Chondrocyte (in vitro differentiated cells): Measurements from ENCODE around the gene ILKAP. TPM values are rescaled to one million over a fixed set of nuclear protein-coding genes. Genes with fewer than 3 reads are reported as not detected.

Experiments
- DNase-seq: peaks from one replicate; pipeline ENCODE4 v3.0.0; 2021; ENCODE audit warnings: mixed read lengths, low spot score
- H3K27ac Mint-ChIP-seq: one replicate; pipeline ENCODE4 v1.8.0; 2021; ENCODE audit warnings: mild to moderate bottlenecking, moderate library complexity, mixed read lengths; ENCODE audit not compliant: unreplicated experiment
- H3K27me3 Mint-ChIP-seq: 2 replicates; pipeline ENCODE4 v1.8.0; 2021; ENCODE audit warnings: low read depth, mixed read lengths
- H3K36me3 Mint-ChIP-seq: 2 replicates; pipeline ENCODE4 v1.8.0; 2021; ENCODE audit warnings: low read depth, mixed read lengths
- H3K4me1 Mint-ChIP-seq: 2 replicates; pipeline ENCODE4 v1.8.0; 2021; ENCODE audit warnings: low read depth, mild to moderate bottlenecking, mixed read lengths
- H3K4me3 Mint-ChIP-seq: one replicate; pipeline ENCODE4 v1.8.0; 2021; ENCODE audit warnings: mild to moderate bottlenecking, moderate library complexity, mixed read lengths; ENCODE audit not compliant: unreplicated experiment
- H3K9me3 Mint-ChIP-seq: 2 replicates; pipeline ENCODE4 v1.8.0; 2021; ENCODE audit warnings: low read depth, mixed read lengths
- total RNA-seq: library from RNA; stranded (reverse); gene quantifications from 3 replicates; pipeline ENCODE4 v1.2.1, GENCODE V29; 2021
- TF ChIP-seq, protein P1 (sequence below): fragments of 200-600 bp; sonication (generic); IDR thresholded peaks from 2 replicates; pipeline ENCODE4 v1.5.0; 2021; ENCODE audit warnings: antibody characterized with exemption, mild to moderate bottlenecking, moderate library complexity

ILKAP gene
- total RNA-seq, 1 donor from 2014 or later = 24.9 TPM

- TF ChIP-seq, protein P1, sequence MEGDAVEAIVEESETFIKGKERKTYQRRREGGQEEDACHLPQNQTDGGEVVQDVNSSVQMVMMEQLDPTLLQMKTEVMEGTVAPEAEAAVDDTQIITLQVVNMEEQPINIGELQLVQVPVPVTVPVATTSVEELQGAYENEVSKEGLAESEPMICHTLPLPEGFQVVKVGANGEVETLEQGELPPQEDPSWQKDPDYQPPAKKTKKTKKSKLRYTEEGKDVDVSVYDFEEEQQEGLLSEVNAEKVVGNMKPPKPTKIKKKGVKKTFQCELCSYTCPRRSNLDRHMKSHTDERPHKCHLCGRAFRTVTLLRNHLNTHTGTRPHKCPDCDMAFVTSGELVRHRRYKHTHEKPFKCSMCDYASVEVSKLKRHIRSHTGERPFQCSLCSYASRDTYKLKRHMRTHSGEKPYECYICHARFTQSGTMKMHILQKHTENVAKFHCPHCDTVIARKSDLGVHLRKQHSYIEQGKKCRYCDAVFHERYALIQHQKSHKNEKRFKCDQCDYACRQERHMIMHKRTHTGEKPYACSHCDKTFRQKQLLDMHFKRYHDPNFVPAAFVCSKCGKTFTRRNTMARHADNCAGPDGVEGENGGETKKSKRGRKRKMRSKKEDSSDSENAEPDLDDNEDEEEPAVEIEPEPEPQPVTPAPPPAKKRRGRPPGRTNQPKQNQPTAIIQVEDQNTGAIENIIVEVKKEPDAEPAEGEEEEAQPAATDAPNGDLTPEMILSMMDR = no peak
- DNase-seq = no peak
- Mint-ChIP-seq H3K9me3 (no peaks in the 10 kb centered on the region), H3K4me1 (peaks cover 20% of the 10 kb centered on the region), H3K36me3 (peaks cover 5% of the 10 kb centered on the region), H3K4me3 (no peak overlapping the region), H3K27me3 (no peaks in the 10 kb centered on the region), H3K27ac (no peak overlapping the region)
Observed at GRCh38 chr2:238228700-238229099, 25.2 kb upstream of the ILKAP start.

DNA sequence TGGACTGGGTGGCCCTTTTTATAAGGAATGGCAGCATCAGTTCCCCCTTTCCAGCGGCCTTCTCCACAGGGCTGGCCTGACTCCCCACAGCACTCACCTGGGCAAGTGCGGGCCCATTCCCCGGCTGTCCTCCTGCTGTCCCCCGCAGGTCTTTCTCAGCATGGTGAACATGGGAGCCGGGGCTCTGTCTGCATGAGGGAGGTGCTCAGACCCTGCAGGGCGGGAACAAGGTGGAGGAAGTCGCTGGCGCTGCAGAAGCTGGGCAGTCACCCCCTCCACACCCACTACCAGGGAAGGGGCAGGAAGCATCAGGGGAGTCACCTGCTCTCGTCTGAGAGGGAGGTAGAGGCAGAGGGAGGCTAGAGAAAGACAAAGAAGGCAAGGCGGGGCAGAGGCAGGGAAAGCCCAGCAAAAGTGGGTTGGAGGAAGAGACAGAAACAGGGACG lies 24.1 kb upstream of the ILKAP start:
- Mint-ChIP-seq H3K27me3 (no peaks in the 10 kb centered on the region), H3K36me3 (peaks cover 5% of the 10 kb centered on the region), H3K4me1 (peaks cover 20% of the 10 kb centered on the region), H3K9me3 (no peaks in the 10 kb centered on the region), H3K27ac (no peak overlapping the region), H3K4me3 (no peak overlapping the region)
- DNase-seq = peak; percentile 71
- TF ChIP-seq, protein P1 = no peak

- Mint-ChIP-seq H3K27me3 (no peaks in the 10 kb centered on the region), H3K4me3 (no peak overlapping the region), H3K36me3 (peaks cover 5% of the 10 kb centered on the region), H3K27ac (no peak overlapping the region), H3K9me3 (no peaks in the 10 kb centered on the region), H3K4me1 (peaks cover 19% of the 10 kb centered on the region)
- TF ChIP-seq, protein P1 = no peak
- no peak for DNase-seq
Observed at GRCh38 chr2:238226698-238227586, 23.4 kb upstream of the ILKAP start.

GRCh38 chr2:238225911-238226697 lies 22.6 kb upstream of the ILKAP start:
- peaks cover 12% of the 10 kb centered on the region for H3K4me1 Mint-ChIP-seq
- H3K9me3 Mint-ChIP-seq = no peaks in the 10 kb centered on the region
- no peak overlapping the region for H3K27ac Mint-ChIP-seq
- H3K36me3 Mint-ChIP-seq = peaks cover 5% of the 10 kb centered on the region
- no peak overlapping the region for H3K4me3 Mint-ChIP-seq
- H3K27me3 Mint-ChIP-seq = no peaks in the 10 kb centered on the region
- TF ChIP-seq, protein P1 = no peak
- no peak for DNase-seq

DNA sequence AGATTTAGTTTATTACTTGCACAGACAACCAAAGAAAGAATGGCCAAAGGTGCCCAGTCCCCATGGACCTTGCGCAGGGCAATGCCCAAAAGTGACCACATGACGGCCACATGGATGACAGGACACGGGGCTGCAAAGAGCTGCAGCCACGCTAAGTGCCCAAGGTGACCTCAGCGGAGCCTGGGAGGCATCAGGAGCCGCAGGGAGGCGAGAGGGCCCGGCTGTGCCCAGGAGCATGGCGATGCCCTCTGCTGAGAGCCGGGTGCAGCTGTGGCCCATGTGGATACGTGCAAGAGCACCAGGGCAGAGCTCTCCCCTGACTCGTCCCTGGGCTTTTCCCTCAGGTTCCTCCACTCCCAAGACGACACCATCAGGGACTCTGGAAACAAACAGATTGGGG lies 21.6 kb upstream of the ILKAP start:
- Mint-ChIP-seq H3K27ac (no peak overlapping the region), H3K36me3 (peaks cover 5% of the 10 kb centered on the region), H3K4me1 (peaks cover 3% of the 10 kb centered on the region), H3K27me3 (no peaks in the 10 kb centered on the region), H3K9me3 (no peaks in the 10 kb centered on the region), H3K4me3 (no peak overlapping the region)
- TF ChIP-seq, protein P1 = no peak
- no peak for DNase-seq
